ENCODE results near the gene ACAT2.
"Not testable (repeated sequence)": the region's sequence is repeated elsewhere in the genome, so short reads cannot be mapped to it uniquely, and the experiment has no call there.

ACAT2 gene

GRCh38 chr6:159777240-159777904, 15.5 kb downstream of the ACAT2 start:
- no peak for DNase-seq

DNA sequence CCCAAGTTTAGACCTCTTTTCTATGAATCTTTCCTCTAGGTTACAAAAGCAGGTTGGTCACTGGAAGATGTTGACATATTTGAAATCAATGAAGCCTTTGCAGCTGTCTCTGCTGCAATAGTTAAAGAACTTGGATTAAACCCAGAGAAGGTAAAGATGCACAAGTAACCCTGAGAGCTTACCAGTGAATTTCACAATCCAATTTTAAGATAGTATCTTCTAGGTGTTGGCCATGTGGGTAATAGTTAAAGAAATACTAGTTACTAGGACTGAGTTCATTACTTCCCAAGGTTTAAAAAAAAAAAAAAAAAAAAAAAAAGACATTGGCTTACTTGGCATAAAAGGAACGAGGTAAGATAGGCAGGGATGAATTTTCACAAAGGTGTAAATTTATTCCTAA, 16.3 kb downstream of the ACAT2 start:
- DNase-seq: no peak

- DNase-seq: no peak
Measured at GRCh38 chr6:159778542-159779103, 16.8 kb downstream of the ACAT2 start.

- no peak for DNase-seq
Measured at GRCh38 chr6:159788276-159788675, 26.4 kb downstream of the ACAT2 start.

DNA sequence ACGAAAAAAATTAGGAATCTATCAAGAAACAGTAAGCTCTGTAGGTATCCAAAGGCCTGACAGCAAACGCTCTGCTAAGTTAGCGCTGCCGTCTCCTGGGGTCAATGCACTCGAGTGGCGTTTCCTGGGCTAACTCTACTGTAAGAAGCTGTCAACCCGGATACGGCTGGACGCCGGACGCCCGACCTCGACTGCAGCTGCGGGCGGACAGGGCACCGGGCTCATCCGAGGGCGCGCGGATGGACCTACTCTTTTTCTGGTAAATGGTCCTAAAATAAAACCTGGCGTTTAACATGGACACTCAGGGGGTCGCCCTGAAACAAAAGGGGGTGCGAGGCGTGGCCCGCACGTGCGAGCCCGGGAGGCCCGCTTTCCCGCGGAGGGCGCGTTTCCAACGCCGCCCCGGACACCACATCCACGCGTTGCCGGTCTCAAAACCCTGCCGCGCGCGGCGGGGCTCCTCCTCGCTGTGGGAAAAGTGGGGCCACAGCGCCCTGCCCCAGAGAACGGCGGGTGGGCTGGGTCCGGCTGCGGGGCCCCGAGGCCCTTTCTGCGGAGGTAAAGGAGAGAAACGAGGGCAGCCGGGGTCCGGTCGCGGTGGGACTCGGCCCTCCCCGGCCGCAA, 27.0 kb downstream of the ACAT2 start:
- DNase-seq: peak; percentile 36

GRCh38 chr6:159789377-159790148, 27.7 kb downstream of the ACAT2 start, which contains the start of gene TCP1:
TCP1 (minus strand) TSS chr6:159789602; CDS start chr6:159789468, 134 bp downstream.
- peak; percentile 99 for DNase-seq

GRCh38 chr6:159790149-159790955, 28.5 kb downstream of the ACAT2 start, which contains the start of gene MRPL18:
MRPL18 (plus strand) TSS chr6:159790467; CDS start chr6:159790588, 121 bp downstream.
- peak; percentile 98 for DNase-seq

- DNase-seq: no peak
Measured at GRCh38 chr6:159790956-159791598, 29.2 kb downstream of the ACAT2 start.

- DNase-seq: not testable (repeated sequence)
Measured at GRCh38 chr6:159794976-159795375, 33.1 kb downstream of the ACAT2 start.

GRCh38 chr6:159797554-159797953, 35.7 kb downstream of the ACAT2 start:
- DNase-seq: no peak

GRCh38 chr6:159800141-159800865, 38.5 kb downstream of the ACAT2 start, which contains the start of gene PNLDC1:
PNLDC1 (plus strand) TSS chr6:159800276; CDS start chr6:159800308, 32 bp downstream.
- DNase-seq: no peak

GRCh38 chr6:159801935-159802334, 40.1 kb downstream of the ACAT2 start:
- no peak for DNase-seq

- no peak for DNase-seq
Measured at GRCh38 chr6:159804504-159804903, 42.7 kb downstream of the ACAT2 start.

- no peak for DNase-seq
Measured at GRCh38 chr6:159805440-159806020, 43.7 kb downstream of the ACAT2 start.

- no peak for DNase-seq
Measured at GRCh38 chr6:159806021-159806458, 44.2 kb downstream of the ACAT2 start.

DNA sequence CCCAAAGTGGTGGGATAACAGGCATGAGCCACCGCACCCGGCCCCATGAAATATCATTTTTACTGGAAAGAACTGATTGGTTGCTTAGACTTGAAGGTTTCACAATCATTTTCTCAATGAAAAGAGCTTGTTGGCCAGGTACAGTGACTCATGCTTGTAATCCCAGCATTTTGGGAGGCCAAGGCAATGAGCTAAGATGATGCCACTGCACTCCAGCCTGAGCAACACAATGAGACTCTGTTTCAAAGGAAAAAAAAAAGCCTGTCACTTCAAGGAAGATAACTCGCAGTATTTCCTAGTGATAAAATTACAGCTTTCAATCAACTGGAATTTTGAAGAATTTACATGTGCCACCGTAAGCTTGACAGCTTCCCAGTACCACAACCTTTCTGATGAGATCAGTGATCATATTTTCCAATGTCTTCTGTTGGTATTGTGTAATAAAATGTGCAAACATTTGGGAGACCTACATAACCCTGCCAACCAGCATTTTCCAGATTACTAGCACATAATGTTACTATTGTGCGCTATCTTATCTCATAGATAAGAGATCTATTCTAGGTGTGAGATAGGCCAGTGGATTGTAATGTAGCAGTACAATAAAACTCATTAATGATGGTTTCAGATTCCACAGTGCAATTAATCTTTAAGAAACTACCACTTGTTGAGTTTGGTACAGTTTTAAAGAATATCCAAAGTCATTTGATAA, 45.5 kb downstream of the ACAT2 start:
- no peak for DNase-seq

DNA sequence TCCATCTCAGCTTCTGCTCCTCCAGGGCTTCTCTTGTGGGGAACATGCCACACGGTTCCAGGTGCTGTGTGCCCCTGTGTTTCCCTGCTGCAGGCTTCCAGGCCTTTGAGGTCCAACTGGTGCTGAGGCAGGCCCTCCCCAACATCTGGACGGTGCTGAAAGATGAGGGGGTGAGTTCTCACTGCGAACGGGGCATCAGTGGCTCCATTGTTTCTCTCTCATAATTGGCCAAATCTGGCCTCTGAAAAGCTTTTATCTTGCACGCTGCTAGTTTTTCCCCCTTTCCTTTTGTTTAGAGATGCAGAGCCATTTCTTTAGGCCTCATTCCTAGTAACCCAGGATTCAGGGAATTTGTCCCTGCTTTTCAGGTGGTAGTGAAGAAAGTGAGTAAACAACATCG, 46.8 kb downstream of the ACAT2 start:
- no peak for DNase-seq

GRCh38 chr6:159809149-159809548, 47.3 kb downstream of the ACAT2 start:
- no peak for DNase-seq

DNA sequence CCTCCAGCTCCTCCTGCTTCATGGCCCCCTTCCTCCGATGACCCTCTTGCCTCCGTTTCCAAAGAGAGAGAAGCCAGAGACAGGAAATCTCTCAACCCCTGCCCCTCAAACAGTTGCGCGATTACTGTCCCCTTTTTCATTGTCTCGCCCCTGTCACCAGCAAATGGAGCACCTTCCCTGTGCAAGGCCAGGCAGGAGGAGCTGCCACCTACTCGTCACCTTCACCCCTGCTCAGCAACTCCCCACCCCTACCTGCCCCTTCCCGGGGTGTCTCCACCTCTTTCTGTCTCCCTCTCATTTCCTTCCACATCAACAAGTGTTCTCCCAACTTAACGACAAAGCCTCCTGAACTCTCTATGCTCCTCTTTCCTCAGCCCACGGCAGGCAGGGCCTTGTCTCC, 51.9 kb downstream of the ACAT2 start:
- DNase-seq: no peak

DNA sequence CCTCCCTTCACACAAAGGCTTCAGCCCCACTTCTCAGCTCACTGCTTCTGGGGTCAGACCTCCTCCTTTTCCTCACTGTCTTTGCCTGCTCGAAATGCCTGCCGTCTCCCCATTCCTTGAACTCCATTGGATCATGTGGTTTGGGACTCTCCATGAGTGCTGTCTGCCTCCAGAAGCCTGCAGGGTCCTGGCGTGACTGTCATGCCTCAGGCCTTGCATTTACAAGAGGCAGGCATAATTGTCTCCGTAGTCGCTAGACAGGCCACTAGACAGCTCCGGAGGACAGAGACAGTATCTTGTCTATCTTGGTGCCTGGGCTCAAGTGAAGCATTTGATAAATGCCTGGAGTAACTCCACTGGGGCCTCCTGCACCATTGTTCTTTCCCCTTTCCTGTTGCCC, 53.6 kb downstream of the ACAT2 start:
- no peak for DNase-seq

Measured in HCEC 1CT (cell line).